HEK293T (cell line): ENCODE data around the gene NKX2-3.
A peak's percentile ranks its signal among the peaks of the same experiment; 100 is the strongest.

ENCODE experiments used
- CTCF ChIA-PET: fragments of 350-600 bp; formaldehyde crosslinking; extraction: SDS; loops from one replicate; lab custom pipeline; 2021; ENCODE audit warnings: antibody characterized with exemption, inconsistent platforms; lab: Yijun Ruan, JAX
- POLR2A ChIA-PET: fragments of 350-600 bp; formaldehyde crosslinking; extraction: SDS; loops from one replicate; lab custom pipeline; 2020; ENCODE audit warnings: antibody characterized with exemption, inconsistent platforms; lab: Yijun Ruan, JAX
- DNase-seq: peaks from one replicate; pipeline ENCODE4 v3.0.0; 2012; ENCODE audit warnings: mixed read lengths; ENCODE audit errors: extremely low spot score
- ARNT ChIP-seq: fragments of 450-650 bp; IDR thresholded peaks from 2 replicates; pipeline ENCODE4 v1.6.1; 2017; ENCODE audit warnings: mild to moderate bottlenecking
- BHLHE40 ChIP-seq: fragments of 450-650 bp; IDR thresholded peaks from 2 replicates; pipeline ENCODE4 v1.6.1; 2016; ENCODE audit warnings: mild to moderate bottlenecking, moderate library complexity, borderline replicate concordance
- CTBP1 ChIP-seq: fragments of 450-650 bp; IDR thresholded peaks from 2 replicates; pipeline ENCODE4 v1.6.1; 2016; ENCODE audit warnings: borderline replicate concordance
- ELF4 ChIP-seq: fragments of 450-650 bp; IDR thresholded peaks from 2 replicates; pipeline ENCODE4 v1.6.1; 2017; ENCODE audit warnings: antibody characterized with exemption
- FOXA1 ChIP-seq: fragments of 450-650 bp; IDR thresholded peaks from 2 replicates; pipeline ENCODE4 v1.6.1; 2016; ENCODE audit warnings: mild to moderate bottlenecking
- FOXK2 ChIP-seq: fragments of 450-650 bp; IDR thresholded peaks from 2 replicates; pipeline ENCODE4 v1.6.1; 2016; ENCODE audit warnings: mild to moderate bottlenecking
- FOXM1 ChIP-seq: fragments of 450-650 bp; IDR thresholded peaks from 2 replicates; pipeline ENCODE4 v1.6.1; 2017; ENCODE audit warnings: mild to moderate bottlenecking, borderline replicate concordance
- HDGF ChIP-seq: fragments of 450-650 bp; IDR thresholded peaks from 2 replicates; pipeline ENCODE4 v1.6.1; 2017; ENCODE audit warnings: antibody characterized with exemption, borderline replicate concordance
- L3MBTL2 ChIP-seq: fragments of 450-650 bp; conservative IDR thresholded peaks from 2 replicates; pipeline ENCODE4 v1.6.1; 2016; ENCODE audit warnings: mild to moderate bottlenecking
- LEF1 ChIP-seq: fragments of 450-650 bp; IDR thresholded peaks from 2 replicates; pipeline ENCODE4 v1.6.1; 2017; ENCODE audit warnings: mild to moderate bottlenecking, borderline replicate concordance
- NFRKB ChIP-seq: fragments of 450-650 bp; IDR thresholded peaks from 2 replicates; pipeline ENCODE4 v1.6.1; 2016; ENCODE audit warnings: mild to moderate bottlenecking, moderate library complexity
- SP1 ChIP-seq: fragments of 450-650 bp; IDR thresholded peaks from 2 replicates; pipeline ENCODE4 v1.6.1; 2017
- SUZ12 ChIP-seq: fragments of 450-650 bp; IDR thresholded peaks from 2 replicates; pipeline ENCODE4 v1.6.1; 2016; ENCODE audit warnings: mild to moderate bottlenecking
- TARDBP ChIP-seq: fragments of 450-650 bp; IDR thresholded peaks from 2 replicates; pipeline ENCODE4 v1.6.1; 2016
- ZNF384 ChIP-seq: fragments of 450-650 bp; IDR thresholded peaks from 2 replicates; pipeline ENCODE4 v1.6.1; 2016
- TF ChIP-seq, protein P1 (sequence below): fragments of 450-650 bp; IDR thresholded peaks from 2 replicates; pipeline ENCODE4 v1.6.1; 2016

The NKX2-3 gene

DNA sequence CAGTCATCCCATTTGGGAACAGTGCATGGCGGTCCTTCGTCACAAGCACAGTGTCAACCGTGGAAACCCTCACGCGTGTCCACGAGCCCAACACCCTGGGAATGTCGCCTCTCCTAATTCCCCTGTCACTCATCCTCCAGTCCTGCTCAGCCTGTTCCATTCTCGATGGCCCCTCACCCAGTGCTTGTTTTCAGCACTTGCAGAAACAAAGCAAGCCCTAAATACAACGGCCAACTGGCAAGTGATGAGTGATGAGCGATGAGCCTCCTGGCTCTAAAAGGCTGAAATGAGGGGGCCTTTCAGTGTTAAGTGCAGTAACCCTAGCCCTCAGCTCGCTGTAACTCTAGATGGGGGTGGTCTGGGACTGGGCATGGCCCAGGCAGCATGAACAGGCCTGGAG lies 22.6 kb downstream of the NKX2-3 start:
- no peak for DNase-seq
- ChIA-PET POLR2A (no interaction called here), CTCF (no interaction called here)
- no peak for TF ChIP-seq BHLHE40
- TF ChIP-seq, protein P1, sequence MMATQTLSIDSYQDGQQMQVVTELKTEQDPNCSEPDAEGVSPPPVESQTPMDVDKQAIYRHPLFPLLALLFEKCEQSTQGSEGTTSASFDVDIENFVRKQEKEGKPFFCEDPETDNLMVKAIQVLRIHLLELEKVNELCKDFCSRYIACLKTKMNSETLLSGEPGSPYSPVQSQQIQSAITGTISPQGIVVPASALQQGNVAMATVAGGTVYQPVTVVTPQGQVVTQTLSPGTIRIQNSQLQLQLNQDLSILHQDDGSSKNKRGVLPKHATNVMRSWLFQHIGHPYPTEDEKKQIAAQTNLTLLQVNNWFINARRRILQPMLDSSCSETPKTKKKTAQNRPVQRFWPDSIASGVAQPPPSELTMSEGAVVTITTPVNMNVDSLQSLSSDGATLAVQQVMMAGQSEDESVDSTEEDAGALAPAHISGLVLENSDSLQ, result peak; percentile 78
- TF ChIP-seq NFRKB, result no peak
- TF ChIP-seq ELF4, result no peak
- no peak for TF ChIP-seq L3MBTL2

DNA sequence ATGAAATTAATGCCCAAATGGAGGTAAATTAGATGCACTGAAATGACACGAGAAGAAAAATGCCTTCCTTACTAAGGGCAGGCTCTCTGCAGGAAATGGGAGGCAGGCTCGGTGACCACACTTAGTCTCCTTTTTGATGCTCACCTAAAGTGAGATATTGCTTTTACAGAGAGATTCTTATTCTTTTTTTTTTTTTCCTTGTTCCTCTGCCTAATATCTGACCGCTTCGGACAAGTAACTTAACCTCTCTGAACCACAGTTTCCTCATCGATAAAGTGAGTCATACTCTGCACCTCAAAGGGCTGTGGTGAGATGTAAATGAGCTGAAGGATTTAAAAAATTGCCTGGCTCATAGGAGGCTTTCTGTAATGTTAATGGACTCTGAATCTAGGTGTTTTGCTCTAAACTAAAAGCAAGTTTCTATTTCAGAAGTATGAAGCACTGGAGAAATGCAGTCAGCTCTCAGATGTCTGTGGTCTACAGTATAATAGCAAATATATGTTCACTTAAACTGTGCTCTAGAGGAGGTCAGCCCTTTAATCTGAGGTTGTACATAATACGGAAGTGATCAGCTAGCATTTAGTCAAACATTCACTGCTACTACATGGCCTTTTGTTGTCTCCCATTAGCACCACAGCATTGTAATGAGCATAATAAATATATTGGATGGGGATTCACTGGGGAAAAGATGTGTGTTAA lies 23.2 kb downstream of the NKX2-3 start:
- ChIA-PET CTCF (no interaction called here), POLR2A (interaction anchor here (0.9 kb wide), 1 partner anchor 125 kb away, joined by 3 read pairs; the partner anchor contains the start of gene GOT1)
- no peak for DNase-seq
- TF ChIP-seq CTBP1 (no peak), L3MBTL2 (no peak), SUZ12 (no peak), FOXK2 (no peak), FOXM1 (no peak), ELF4 (no peak), TARDBP (no peak), HDGF (no peak), ZNF384 (no peak), SP1 (no peak), ARNT (no peak), LEF1 (no peak), BHLHE40 (no peak), FOXA1 (no peak), NFRKB (no peak)
- TF ChIP-seq, protein P1, result no peak

- ChIA-PET POLR2A (interaction anchor here (0.9 kb wide), 1 partner anchor 126 kb away, joined by 3 read pairs; the partner anchor contains the start of gene GOT1), CTCF (interaction anchor here (0.8 to 1.3 kb wide), 4 partner anchors 62 to 121 kb away, joined by 3 to 5 read pairs (median 4); no protein-coding TSS in a partner anchor)
- TF ChIP-seq L3MBTL2 (no peak), CTBP1 (no peak), FOXK2 (no peak), ARNT (no peak), ZNF384 (no peak), FOXA1 (no peak), SUZ12 (no peak), NFRKB (no peak)
- TF ChIP-seq, protein P1, result no peak
- no peak for DNase-seq
Observed at GRCh38 chr10:99557044-99557443, 24.3 kb downstream of the NKX2-3 start.

GRCh38 chr10:99558708-99559107 lies 26.0 kb downstream of the NKX2-3 start:
- CTCF ChIA-PET, result interaction anchor here (0.7 to 2.1 kb wide), 4 partner anchors 8 to 123 kb away, joined by 4 to 5 read pairs (median 5); no protein-coding TSS in a partner anchor
- no peak for TF ChIP-seq CTBP1
- no peak for TF ChIP-seq FOXA1
- TF ChIP-seq ARNT, result no peak
- TF ChIP-seq TARDBP, result no peak
- no peak for TF ChIP-seq SUZ12
- no peak for TF ChIP-seq ZNF384
- TF ChIP-seq FOXK2, result no peak
- TF ChIP-seq BHLHE40, result no peak
- TF ChIP-seq FOXM1, result no peak
- TF ChIP-seq, protein P1, result no peak
- TF ChIP-seq ELF4, result no peak
- POLR2A ChIA-PET, result no interaction called here
- DNase-seq, result no peak

DNA sequence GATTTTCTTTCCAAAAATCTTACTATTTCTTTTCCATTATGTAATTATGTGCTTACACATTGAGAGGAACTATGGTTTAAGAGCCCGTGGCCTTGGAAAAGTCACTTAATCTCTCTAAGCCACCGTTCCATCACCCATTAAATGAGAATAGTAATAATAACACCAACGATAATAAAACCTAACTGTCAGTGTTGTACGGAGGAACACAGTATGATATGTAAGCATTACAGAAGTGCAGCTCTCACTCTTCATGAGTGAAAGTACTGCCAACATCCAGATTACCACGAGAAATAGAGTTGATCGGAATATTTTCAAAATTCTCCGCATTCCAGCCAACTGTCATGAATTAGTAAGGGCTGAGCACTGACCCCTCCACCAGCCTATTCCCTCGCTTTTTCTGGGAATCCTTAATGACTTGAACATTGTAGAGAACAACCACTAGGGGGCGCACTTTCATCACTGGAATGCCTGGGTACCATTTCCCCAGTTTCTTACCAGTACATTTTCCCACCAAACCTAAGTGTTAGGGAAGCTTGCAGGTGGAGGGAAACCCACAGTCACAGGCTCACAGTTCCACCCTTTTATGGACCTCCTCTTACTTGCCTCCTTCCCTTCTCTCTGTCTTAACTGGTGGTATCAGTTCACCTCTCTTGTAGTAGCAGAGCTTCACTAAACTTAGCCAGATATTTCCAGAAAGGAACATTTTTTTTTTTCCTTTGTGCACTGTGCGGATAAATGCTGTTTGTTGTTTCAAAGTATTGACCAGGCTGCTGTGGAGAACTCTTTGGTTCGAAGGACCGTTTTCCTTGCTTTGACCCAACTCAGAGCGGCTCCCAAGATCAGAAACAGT lies 27.8 kb downstream of the NKX2-3 start:
- ChIA-PET POLR2A (no interaction called here), CTCF (interaction anchor here (0.6 to 2.1 kb wide), 19 partner anchors 9 to 153 kb away, joined by 3 to 9 read pairs (median 4); no protein-coding TSS in a partner anchor)
- TF ChIP-seq FOXK2, result no peak
- peak; percentile 84 for DNase-seq

- CTCF ChIA-PET, result no interaction called here
- POLR2A ChIA-PET, result no interaction called here
Observed at GRCh38 chr10:99562631-99563030, 29.9 kb downstream of the NKX2-3 start.

More at GRCh38 chr10:99562631-99563030, 29.9 kb downstream of the NKX2-3 start:
- TF ChIP-seq FOXK2 (no peak), NFRKB (no peak), TARDBP (no peak), FOXM1 (no peak), FOXA1 (no peak), L3MBTL2 (no peak), LEF1 (no peak), CTBP1 (no peak), ZNF384 (no peak), BHLHE40 (no peak), ARNT (no peak), SUZ12 (no peak), HDGF (no peak), SP1 (no peak)
- TF ChIP-seq, protein P1, result no peak
- no peak for DNase-seq
